ENCODE measurements around the gene CCDC77.
"Not testable (repeated sequence)": the region's sequence is repeated elsewhere in the genome, so short reads cannot be mapped to it uniquely, and the experiment has no call there.

The CCDC77 gene

DNA sequence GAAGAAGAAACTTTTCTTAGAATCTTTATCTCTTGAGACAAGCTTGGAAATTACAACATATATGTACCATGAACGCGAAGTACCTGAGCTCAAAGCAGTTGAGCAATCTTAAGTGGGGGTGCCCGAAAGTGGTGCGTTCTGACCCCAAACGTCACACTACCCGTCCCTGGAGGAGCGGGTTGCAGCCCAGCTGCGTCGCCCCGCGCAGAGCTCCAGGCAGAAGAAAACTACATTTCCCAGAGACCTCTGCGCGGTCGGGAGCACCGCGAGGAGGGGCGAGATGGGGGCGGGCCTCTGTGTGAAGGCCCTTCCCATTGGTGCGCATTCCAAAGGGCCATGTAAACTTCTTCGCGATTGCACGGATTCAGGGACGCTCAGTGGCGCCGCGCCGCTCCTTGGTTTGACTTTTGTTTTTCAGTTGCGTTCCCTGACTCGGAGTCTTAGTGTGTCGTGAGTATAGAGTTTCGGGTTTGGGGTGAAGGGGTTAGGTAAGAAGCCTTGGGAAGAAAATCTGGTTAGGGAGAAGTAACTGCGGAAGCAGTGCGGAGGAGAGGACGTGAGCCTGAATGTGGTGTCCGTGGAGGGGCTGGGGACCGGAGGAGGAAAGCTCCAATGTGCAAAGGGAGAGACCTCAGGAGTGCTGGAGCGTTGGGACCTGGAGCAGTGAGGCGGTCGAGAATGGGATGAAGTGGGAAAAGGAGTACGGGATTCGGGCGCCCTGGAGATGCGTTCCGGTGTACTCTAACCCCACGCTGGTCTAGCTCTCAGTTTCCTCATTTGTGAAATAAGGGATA, at the start of gene CCDC77:
TSS of gene CCDC77 (plus strand) at position 410 of the 794 bp plus-strand sequence. CDS start 7,740 bp downstream, outside the sequence.
- in situ Hi-C loops (cut with MboI; ENCODE audit: low pct_unique_long_range_greater_than_20kb, low sequenced_read_pairs, unreplicated experiment), result no loop called here
- TF ChIP-seq CTCF (IDR thresholded peaks at IDR 0.05; ENCODE audit: extremely low read depth, insufficient read depth, missing control alignments), result no peak
- peak; percentile 90 for DNase-seq (ENCODE audit: low spot score)

GRCh38 chr12:356276-356988, 45.0 kb upstream of the CCDC77 start:
- in situ Hi-C loops (cut with MboI; ENCODE audit: low pct_unique_long_range_greater_than_20kb, low sequenced_read_pairs, unreplicated experiment), result no loop called here
- no peak for DNase-seq (ENCODE audit: low spot score)
- no peak for TF ChIP-seq CTCF (IDR thresholded peaks at IDR 0.05; ENCODE audit: extremely low read depth, insufficient read depth, missing control alignments)

- no peak for DNase-seq (ENCODE audit: low spot score)
- in situ Hi-C loops (cut with MboI; ENCODE audit: low pct_unique_long_range_greater_than_20kb, low sequenced_read_pairs, unreplicated experiment), result no loop called here
- TF ChIP-seq CTCF (IDR thresholded peaks at IDR 0.05; ENCODE audit: extremely low read depth, insufficient read depth, missing control alignments), result no peak
Measured at GRCh38 chr12:359091-359490, 42.4 kb upstream of the CCDC77 start.

GRCh38 chr12:366820-367219, 34.6 kb upstream of the CCDC77 start:
- no peak for DNase-seq (ENCODE audit: low spot score)
- no peak for TF ChIP-seq CTCF (IDR thresholded peaks at IDR 0.05; ENCODE audit: extremely low read depth, insufficient read depth, missing control alignments)
- in situ Hi-C loops (cut with MboI; ENCODE audit: low pct_unique_long_range_greater_than_20kb, low sequenced_read_pairs, unreplicated experiment), result no loop called here

- no peak for TF ChIP-seq CTCF (IDR thresholded peaks at IDR 0.05; ENCODE audit: extremely low read depth, insufficient read depth, missing control alignments)
- no peak for DNase-seq (ENCODE audit: low spot score)
- in situ Hi-C loops (cut with MboI; ENCODE audit: low pct_unique_long_range_greater_than_20kb, low sequenced_read_pairs, unreplicated experiment), result no loop called here
Measured at GRCh38 chr12:367972-368371, 33.5 kb upstream of the CCDC77 start.

DNA sequence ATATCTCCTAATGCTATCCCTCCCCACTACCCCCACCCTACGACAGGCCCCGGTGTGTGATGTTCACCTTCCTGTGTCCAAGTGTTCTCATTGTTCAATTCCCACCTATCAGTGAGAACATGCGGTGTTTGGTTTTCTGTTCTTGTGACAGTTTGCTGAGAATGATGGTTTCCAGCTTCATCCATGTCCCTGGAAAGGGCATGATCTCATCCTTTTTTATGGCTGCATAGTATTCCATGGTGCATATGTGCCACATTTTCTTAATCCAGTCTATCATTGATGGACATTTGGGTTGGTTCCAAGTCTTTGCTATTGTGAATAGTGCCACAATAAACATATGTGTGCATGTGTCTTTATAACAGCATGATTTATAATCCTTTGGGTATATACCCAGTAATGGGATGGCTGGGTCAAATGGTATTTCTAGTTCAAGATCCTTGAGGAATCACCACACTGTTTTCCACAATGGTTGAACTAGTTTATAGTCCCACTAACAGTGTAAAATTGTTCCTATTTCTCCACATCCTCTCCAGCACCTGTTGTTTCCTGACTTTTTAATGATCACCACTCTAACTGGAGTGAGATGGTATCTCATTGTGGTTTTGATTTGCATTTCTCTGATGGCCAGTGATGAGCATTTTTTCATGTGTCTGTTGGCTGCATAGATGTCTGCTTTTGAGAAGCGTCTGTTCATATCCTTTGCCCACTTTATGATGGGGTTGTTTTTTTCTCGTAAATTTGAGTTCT, 30.5 kb upstream of the CCDC77 start:
- in situ Hi-C loops (cut with MboI; ENCODE audit: low pct_unique_long_range_greater_than_20kb, low sequenced_read_pairs, unreplicated experiment), result not testable (repeated sequence)

More for the DNA sequence above, 30.5 kb upstream of the CCDC77 start:
- not testable (repeated sequence) for DNase-seq (ENCODE audit: low spot score)

All from GM13977 (cell line).